ENCODE results near the gene LACTBL1. TPM values are rescaled to one million over a fixed set of nuclear protein-coding genes. Genes with fewer than 3 reads are reported as not detected.

Gene LACTBL1
- total RNA-seq, 1 experiment from 2014 or later, result not detected

GRCh38 chr1:22919341-22920025 lies 53.2 kb downstream of the LACTBL1 start:
- Histone ChIP-seq H3K14ac (ENCODE audit: insufficient read depth, low read length) (no peak overlapping the region), H3K79me2 (ENCODE audit: insufficient read depth, low read length) (no peaks in the 10 kb centered on the region), H3K18ac (ENCODE audit: insufficient read length, low read depth, low read length) (no peak overlapping the region), H4K8ac (replicated peaks; ENCODE audit: insufficient read length, low read depth, low read length) (no peak overlapping the region), H2BK5ac (ENCODE audit: insufficient read length, low read length) (no peak overlapping the region), H3K56ac (ENCODE audit: insufficient read length, low read depth, low read length) (no peak overlapping the region), H3K79me1 (ENCODE audit: insufficient read depth, low read depth, low read length, poor library complexity, severe bottlenecking) (no peaks in the 10 kb centered on the region), H2BK15ac (ENCODE audit: low read depth, low read length) (no peak overlapping the region), H3K9me3 (ENCODE audit: control insufficient read depth, low read depth, low read length) (no peaks in the 10 kb centered on the region), H3K4me2 (ENCODE audit: insufficient read depth, insufficient read length, low read length) (no peak overlapping the region), H3K23me2 (ENCODE audit: insufficient read length, low read depth, low read length, poor library complexity, severe bottlenecking) (no peaks in the 10 kb centered on the region), H2BK12ac (ENCODE audit: insufficient read length, low read depth, low read length) (no peak overlapping the region), H2BK120ac (ENCODE audit: low read depth, low read length, poor library complexity, severe bottlenecking) (no peak overlapping the region), H3K27ac (ENCODE audit: insufficient read length, low read depth, low read length) (no peak overlapping the region), H4K20me1 (ENCODE audit: control insufficient read depth, insufficient read depth, insufficient read length) (no peaks in the 10 kb centered on the region), H3K4me1 (ENCODE audit: insufficient read depth, low read length) (no peaks in the 10 kb centered on the region), H2AFZ (ENCODE audit: low read length) (no peak overlapping the region), H4K91ac (ENCODE audit: insufficient read length, low read depth, low read length) (no peak overlapping the region), H3K27me3 (ENCODE audit: insufficient read depth, low read length) (no peaks in the 10 kb centered on the region), H3T11ph (ENCODE audit: low read length) (no peak overlapping the region), H2BK20ac (ENCODE audit: low read depth, low read length, poor library complexity, severe bottlenecking) (no peak overlapping the region), H3K9ac (ENCODE audit: extremely low read depth, insufficient read length, low read length) (no peak overlapping the region), H4K5ac (ENCODE audit: insufficient read length, low read depth, low read length) (no peak overlapping the region), H2AK5ac (ENCODE audit: insufficient read length, low read length) (no peak overlapping the region), H3K4ac (ENCODE audit: low read depth, low read length) (no peak overlapping the region), H3K23ac (ENCODE audit: insufficient read length, low read depth, low read length) (no peak overlapping the region)
- no peaks in the 10 kb centered on the region for H3K9me3 Mint-ChIP-seq
- H3K27me3 Mint-ChIP-seq (ENCODE audit: low read depth), result no peaks in the 10 kb centered on the region; the same call in none of the 2 replicates
- H3K4me3 Mint-ChIP-seq, result no peak overlapping the region
- peaks cover 10 to 18% of the 10 kb centered on the region in 2 experiments for H3K4me1 Mint-ChIP-seq
- no peak for TF ChIP-seq CTCF (conservative IDR thresholded peaks at IDR 0.05)
- WGBS (ENCODE audit: extremely low coverage, insufficient read length, low lambda C conversion rate), result no CpG with 5 or more reads among the region's 8 CpGs
- DNase-seq, result no peak
- no peak overlapping the region for H3K27ac Mint-ChIP-seq
- H3K36me3 Mint-ChIP-seq (ENCODE audit: insufficient read depth in 1 of 3, low read depth in 3 of 3), result no peaks in the 10 kb centered on the region
